Measurements from ENCODE around the gene PACSIN1.

The PACSIN1 gene

DNA sequence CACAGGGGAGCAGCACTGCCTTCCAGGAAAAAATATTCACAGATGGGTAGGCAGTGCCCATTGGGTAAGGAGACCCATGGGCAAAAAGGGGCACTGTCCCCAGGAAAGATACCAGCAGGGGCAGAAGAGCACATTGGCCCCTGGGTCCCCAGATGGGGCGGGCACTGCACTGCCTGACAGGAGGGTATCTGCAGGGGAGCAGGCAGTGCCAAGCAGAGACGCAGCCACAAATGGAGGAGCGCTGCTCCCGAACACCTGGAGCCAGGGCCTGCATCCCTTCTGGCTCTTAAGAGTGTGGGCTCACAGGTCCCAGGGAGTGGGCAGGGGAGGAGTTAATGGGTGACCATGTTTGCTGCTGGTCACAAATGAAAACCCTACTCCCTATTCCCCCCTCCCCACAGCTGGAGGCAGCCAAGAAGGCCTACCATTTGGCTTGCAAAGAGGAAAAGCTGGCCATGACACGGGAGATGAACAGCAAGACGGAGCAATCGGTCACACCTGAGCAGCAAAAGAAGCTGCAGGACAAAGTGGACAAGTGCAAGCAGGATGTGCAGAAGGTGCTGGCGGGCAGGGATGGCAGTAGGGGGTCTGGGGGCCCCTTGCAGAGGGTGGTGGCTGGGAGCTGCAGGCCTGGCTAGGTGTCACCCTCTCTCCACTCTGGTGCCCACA is 63.3 kb downstream of the PACSIN1 start:
- no peak for DNase-seq

GRCh38 chr6:34529665-34530327 is 63.9 kb downstream of the PACSIN1 start:
- DNase-seq, result no peak

DNA sequence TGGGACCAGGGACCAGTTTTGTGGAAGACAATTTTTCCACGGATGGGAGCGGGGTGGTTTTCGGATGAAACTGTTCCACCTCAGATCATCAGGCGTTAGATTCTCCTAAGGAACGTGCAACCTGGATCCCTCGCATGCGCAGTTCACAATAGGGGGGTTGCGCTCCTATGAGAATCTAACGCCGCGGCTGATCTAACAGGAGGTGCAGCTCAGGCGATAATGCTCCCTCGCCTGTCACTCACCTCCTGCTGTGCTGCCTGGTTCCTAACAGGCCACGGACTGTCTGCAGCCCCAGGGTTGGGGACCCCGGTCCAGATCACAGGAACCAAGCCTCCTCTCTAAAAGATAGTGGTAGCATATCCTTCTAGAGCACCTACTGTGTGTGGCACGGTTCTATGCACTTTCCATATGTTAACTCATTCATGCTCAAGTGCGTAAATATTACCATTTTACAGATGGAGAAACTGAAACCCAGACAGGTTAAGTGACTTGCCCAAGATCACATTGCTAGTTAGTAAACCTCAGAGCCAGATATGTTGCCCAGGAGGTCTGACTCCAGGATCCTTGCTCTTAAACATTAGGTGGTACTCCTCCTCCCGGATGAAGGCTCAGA is 65.0 kb downstream of the PACSIN1 start:
- DNase-seq, result no peak

DNA sequence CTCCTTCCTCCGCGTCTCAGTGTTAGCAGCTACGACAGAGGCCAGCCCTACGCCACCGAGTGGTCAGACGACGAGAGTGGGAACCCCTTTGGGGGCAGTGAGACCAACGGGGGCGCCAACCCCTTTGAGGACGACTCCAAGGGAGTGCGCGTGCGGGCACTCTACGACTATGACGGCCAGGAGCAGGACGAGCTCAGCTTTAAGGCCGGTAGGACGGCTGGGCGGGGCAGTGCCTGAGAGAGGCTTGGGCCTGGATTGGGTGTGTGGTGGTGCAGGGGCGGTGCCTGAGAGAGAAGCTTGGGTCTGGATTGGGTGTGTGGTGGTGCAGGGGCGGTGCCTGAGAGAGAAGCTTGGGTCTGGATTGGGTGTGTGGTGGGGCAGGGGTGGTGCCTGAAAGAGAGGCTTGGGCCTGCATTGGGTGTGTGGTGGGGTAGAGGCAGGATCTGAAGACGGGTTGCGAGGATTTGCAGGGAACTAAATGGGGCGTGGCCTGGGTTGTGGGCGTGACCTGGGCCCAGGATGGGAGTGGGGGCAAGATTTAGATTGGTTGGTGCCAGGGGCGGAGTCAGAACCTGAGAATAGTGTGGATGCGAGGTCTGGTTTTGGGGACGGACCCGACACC is 65.8 kb downstream of the PACSIN1 start:
- no peak for DNase-seq

DNA sequence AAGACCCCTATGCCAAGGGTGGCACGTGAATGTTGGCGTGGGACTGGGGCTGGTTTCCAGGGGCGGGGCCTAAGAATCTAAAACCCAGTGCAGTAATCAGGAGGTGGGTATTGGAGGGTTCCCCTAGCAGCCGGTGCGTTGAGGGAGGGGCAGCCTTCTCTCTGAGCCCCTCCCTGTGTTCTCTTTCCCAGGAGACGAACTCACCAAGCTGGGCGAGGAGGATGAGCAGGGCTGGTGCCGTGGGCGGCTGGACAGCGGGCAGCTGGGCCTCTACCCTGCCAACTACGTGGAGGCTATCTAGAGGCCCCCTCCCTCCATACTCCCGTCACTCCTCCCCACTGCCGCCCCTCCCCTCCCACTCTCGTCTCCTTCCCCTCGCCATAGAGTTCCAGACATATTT is 66.4 kb downstream of the PACSIN1 start:
- DNase-seq, result no peak

DNA sequence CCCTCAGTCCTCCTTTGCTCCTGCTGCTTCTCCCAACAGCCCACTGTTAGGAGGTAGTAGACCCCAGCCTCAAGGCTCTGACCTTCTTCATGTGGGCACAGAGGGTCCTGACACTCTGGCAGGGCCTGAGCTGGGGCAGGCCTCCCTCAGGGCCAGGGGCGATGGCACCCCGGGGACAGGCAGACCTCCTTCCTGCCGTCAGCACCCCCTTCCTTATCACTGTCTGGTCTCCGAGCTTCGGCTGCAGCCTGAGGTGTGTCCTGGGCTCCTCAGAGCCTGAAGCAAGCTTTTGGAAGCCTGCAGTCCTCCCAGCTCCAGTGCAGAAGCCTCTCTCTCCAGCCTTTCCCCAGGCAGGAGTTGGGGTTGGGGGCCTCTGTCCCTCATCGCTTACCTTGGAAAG is 68.3 kb downstream of the PACSIN1 start:
- no peak for DNase-seq

- no peak for DNase-seq
Measured at GRCh38 chr6:34534656-34535055, 68.8 kb downstream of the PACSIN1 start.

DNA sequence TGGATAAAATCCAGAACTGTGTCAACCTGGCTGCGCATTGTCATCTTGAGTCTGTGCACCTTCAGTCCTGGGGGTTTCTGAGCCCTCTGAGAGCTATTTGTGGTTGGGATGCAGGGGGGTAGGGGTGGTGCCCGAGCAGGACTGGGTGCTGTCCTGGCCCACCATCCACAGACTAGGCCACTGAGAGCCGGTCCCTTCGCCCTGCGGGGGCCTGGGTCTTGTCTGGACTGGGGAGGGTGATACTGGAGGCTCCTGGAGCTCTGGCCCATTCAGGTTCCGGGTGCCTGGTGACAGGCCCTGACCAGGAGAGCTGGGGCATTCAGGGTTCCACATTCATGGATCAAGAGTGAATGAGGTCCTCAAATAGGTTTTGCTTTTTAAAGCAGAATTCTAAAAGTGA is 69.3 kb downstream of the PACSIN1 start:
- no peak for DNase-seq

GRCh38 chr6:34535646-34536045 is 69.8 kb downstream of the PACSIN1 start:
- no peak for DNase-seq

DNA sequence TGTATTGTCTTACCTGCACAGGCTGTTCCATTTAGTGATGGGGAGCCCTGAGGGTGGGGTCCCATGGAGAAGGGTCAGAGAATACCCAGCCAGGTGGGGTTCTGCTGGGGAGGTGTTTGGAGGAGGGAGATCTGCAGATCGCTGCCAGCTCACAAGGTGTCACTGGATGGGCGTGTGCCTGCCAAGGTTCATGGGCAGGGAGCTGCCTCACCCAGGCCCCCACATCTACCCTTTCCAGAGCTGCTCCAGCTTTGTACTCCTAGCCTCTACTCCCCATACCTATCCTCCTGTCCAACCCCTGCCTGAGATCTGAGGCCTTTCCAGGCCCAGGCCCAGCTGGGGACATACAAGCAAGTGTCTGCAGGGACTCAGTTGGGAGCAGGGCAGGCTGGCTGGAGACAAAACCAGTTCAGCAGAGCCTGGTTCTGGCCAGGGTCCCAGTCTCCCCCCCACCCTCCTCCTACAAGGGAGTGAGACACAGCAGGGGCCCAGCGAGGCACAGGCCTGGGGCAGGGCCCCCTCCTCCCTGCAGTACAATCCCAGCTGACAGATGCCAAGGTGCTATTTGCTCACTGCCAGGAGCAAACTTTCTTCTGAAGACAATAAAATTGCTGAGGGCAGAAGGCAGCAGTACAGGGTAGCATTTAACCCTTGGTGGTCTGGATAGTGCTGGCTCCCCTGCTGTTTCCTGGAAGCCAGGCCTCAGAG is 70.5 kb downstream of the PACSIN1 start:
- peak; percentile 14 for DNase-seq

- no peak for DNase-seq
Measured at GRCh38 chr6:34536959-34537848, 71.3 kb downstream of the PACSIN1 start.

DNA sequence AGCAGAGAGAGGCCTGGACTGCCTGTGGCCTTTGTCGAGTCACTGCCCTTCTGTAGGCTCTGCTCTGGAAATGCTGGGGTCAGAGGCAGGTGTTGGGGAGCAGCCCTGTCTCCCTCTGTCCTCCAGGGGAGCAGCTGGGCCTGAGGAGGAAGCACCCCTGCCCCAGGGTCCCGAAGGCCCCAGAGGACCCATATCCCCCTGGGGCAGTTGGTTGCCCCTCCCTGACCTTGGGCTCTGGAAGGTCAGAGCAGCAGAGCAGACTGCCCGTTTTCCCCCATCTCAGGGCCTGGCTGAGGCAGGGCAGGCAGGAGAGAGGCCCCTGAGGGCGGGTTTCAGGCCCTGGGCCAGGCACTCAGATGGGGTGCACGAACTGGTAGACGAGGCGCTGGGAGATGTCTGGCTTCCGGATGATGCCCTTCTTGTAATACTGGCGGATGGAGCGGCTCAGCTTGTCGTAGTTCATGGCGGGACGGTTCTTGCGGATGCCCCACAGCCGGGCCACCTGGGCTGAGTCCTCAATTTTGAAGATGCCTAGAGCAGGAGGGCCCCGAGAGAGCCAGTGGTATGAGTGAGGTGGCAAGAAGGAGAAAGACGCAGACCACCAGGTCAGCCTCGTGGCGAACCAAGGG is 72.2 kb downstream of the PACSIN1 start:
- DNase-seq, result no peak

DNA sequence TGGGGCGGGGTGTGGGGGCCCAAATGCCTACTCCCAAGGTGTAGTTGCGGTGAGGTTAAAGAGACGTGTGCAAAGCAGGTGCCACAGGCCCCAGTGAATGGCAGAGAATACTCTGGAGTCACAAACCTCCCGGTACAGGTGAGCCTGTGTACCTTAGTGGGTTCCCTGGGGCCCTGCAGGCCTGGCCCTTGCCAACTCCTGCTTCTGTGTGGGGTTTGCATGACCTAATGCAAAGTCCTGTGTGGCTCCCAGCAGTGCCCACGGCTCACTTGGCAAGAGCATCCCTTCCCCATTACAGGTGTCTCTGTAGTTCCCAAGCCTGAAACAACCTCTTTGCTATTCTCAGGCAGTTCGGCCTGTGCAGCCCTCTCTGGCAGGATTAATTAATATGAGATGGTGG is 72.7 kb downstream of the PACSIN1 start:
- DNase-seq, result no peak

DNA sequence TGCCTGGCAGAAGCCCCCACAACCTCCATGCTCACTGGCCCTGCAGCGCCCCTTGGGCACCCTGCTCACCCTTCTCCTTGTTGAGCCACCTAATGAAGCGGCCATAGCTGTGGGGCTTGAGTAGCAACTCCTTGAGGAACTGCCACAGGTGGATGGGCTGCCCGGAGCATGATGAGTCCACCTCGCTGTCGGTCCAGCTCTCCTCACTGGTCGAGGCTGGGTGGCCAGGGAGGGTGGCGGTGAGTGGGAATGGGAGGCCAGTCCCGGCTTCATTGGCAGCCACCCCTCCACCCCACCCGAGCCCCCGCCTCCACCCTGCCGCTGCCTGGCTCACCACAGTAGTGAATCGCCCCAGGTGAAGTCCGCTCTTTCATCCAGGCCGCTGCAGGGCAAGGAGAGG is 73.3 kb downstream of the PACSIN1 start:
- DNase-seq, result no peak

- DNase-seq, result no peak
Measured at GRCh38 chr6:34540222-34540621, 74.3 kb downstream of the PACSIN1 start.

DNA sequence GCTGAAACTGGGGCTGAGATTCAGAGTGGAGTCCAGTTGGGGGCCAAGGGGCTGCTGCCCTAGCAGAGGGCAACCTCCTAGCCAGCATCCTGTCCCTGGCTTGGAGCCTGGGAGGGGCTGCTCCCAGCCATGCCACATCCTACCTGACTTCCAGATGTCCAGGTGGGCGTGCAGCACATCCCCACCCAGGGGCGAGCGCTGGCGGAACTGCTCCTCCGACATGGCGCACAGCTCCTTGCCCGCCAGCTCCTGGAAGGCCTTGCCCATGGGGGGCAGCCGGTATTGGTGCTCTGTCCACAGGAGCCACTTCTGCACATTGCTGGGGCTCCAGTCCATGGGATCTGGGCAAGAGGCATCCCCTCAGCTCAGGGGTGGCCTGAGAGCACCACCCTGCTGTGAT is 75.0 kb downstream of the PACSIN1 start:
- DNase-seq, result no peak

- DNase-seq, result no peak
Measured at GRCh38 chr6:34543421-34543820, 77.5 kb downstream of the PACSIN1 start.

DNA sequence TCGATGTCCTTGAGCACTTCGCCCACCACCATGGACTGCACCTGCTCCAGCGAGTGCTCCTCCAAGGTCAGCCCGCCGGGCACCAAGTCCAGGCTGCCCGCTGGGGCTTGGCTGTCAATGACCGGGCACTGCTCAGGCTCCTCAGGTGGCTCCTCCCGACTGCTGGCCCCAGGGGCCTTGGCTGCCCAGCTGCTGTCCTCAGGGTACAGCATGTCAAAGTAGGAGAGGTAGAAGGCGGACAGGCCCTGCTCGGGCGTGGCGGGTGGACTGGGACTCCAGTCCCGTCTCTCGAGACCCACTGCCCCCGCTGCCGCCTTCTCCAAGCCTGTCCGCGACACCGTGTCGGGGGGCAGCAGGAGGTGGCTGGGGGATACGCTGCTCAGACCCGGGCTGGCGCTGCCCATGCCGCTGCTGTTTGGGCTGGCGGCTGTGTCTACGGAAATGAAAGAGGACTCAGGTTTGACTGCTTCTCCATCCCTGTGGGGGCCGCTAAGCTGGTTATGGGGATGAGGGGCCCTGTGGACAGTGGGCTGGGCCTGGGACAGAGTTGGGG is 78.3 kb downstream of the PACSIN1 start:
- DNase-seq, result no peak

- DNase-seq, result no peak
Measured at GRCh38 chr6:34544776-34545471, 79.0 kb downstream of the PACSIN1 start.

DNA sequence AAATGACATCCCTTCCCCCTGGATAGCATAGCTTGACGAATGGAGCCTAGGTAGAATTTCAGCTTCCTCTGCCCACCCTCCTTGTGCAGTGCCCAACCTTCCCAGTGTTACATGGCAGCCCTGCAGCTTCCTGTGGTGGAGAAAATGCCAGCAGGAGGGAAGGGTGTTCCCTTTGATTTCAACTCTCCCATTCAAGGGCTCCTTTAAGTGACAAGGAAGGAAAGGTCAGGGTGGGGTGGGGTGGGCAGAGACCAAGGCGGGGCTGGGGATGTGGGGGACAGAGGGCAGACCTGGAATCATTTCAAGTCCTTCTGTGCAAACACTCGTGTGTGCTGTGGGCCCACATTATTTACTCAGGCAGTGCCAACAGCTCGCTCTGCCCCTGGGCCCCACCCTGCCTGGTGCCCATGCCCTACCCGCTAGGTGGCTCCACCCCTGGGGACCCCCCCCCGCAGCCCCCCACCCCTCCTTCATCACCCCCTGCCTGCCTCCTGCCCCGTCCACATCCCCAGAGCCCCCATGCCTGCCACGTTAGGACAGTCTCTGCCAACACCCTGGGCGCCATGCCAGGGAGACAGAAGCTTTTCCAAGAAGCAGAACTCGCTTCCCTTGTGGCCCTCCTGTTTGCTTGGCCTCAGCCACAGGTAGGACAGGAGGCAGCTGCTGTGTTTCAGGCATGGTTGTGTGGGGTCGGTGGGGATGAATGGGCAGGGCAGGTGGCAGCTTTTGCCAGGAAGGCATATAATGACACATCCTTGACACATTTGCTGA is 80.9 kb downstream of the PACSIN1 start:
- DNase-seq, result peak; percentile 66
